WTC11 (cell line): ENCODE measurements around the gene MARS1. TPM values are rescaled to one million over a fixed set of nuclear protein-coding genes. Genes with fewer than 3 reads are reported as not detected.

ENCODE experiments used
- ATAC-seq: fragments of 200-7000 bp; cut with Tn5 transposase; 2 replicates; pipeline ENCODE4 v1.10.0; 2021; ENCODE audit warnings: mild to moderate bottlenecking, moderate library complexity
- CTCF ChIA-PET: fragments of 300-600 bp; sonication (Branson Sonifier 250); formaldehyde crosslinking; loops from one replicate; lab custom pipeline; 2021; ENCODE audit warnings: antibody characterized with exemption; lab: Charles Lee
- POLR2A ChIA-PET: fragments of 350-600 bp; sonication (Branson Sonifier 250); formaldehyde crosslinking; loops from one replicate; lab custom pipeline; 2021; ENCODE audit warnings: antibody characterized with exemption; lab: Charles Lee
- DNase-seq: peaks from one replicate; pipeline ENCODE4 v3.0.0; 2021; ENCODE audit warnings: low spot score
- H3K27ac Mint-ChIP-seq: 2 replicates; pipeline ENCODE4 v1.8.0; 2021; ENCODE audit warnings: mixed read lengths
- H3K27me3 Mint-ChIP-seq: 2 replicates; pipeline ENCODE4 v1.8.0; 2021; ENCODE audit warnings: low read depth, mild to moderate bottlenecking, moderate library complexity, mixed read lengths
- H3K36me3 Mint-ChIP-seq: 2 replicates; pipeline ENCODE4 v1.8.0; 2021; ENCODE audit warnings: mixed read lengths
- H3K4me1 Mint-ChIP-seq: 2 replicates; pipeline ENCODE4 v1.8.0; 2022; ENCODE audit warnings: mixed read lengths
- H3K4me3 Mint-ChIP-seq: 2 replicates; pipeline ENCODE4 v1.8.0; 2021; ENCODE audit warnings: mild to moderate bottlenecking, moderate library complexity, mixed read lengths
- H3K9me3 Mint-ChIP-seq: 2 replicates; pipeline ENCODE4 v1.8.0; 2021; ENCODE audit warnings: mixed read lengths
- ATF1 ChIP-seq: sonication (generic); formaldehyde crosslinking; IDR thresholded peaks from 2 replicates; pipeline ENCODE4 v1.8.1; 2023; ENCODE audit warnings: mild to moderate bottlenecking, moderate library complexity, missing genetic modification reagents
- ATF2 ChIP-seq: sonication (generic); formaldehyde crosslinking; IDR thresholded peaks from 2 replicates; pipeline ENCODE4 v1.8.1; 2022; ENCODE audit warnings: low read depth, missing genetic modification reagents, borderline replicate concordance
- CREM ChIP-seq: sonication (generic); formaldehyde crosslinking; IDR thresholded peaks from 2 replicates; pipeline ENCODE4 v1.8.1; 2022; ENCODE audit warnings: mild to moderate bottlenecking, missing genetic modification reagents, moderate library complexity
- FOXP4 ChIP-seq: sonication (generic); formaldehyde crosslinking; IDR thresholded peaks from 2 replicates; pipeline ENCODE4 v1.8.0; 2022; ENCODE audit warnings: mild to moderate bottlenecking, missing genetic modification reagents
- MLX ChIP-seq: sonication (generic); formaldehyde crosslinking; IDR thresholded peaks from 2 replicates; pipeline ENCODE4 v1.8.1; 2023; ENCODE audit warnings: mild to moderate bottlenecking, missing genetic modification reagents, moderate library complexity
- NFATC4 ChIP-seq: fragments of 250-450 bp; sonication (Bioruptor Pico); IDR thresholded peaks from 2 replicates; pipeline ENCODE4 v1.9.0; 2021; ENCODE audit warnings: mild to moderate bottlenecking
- PREB ChIP-seq: sonication (generic); formaldehyde crosslinking; IDR thresholded peaks from 2 replicates; pipeline ENCODE4 v1.8.1; 2022; ENCODE audit warnings: mild to moderate bottlenecking, missing genetic modification reagents, moderate library complexity, borderline replicate concordance
- SMAD3 ChIP-seq: sonication (generic); formaldehyde crosslinking; IDR thresholded peaks from 2 replicates; pipeline ENCODE4 v1.8.0; 2022; ENCODE audit warnings: missing genetic modification reagents, mild to moderate bottlenecking, borderline replicate concordance
- ZBTB43 ChIP-seq: sonication (generic); formaldehyde crosslinking; IDR thresholded peaks from 2 replicates; pipeline ENCODE4 v1.8.1; 2023; ENCODE audit warnings: mild to moderate bottlenecking, missing genetic modification reagents
- ZMAT4 ChIP-seq: fragments of 250-450 bp; sonication (Bioruptor Pico); IDR thresholded peaks from 2 replicates; pipeline ENCODE4 v1.9.0; 2021; ENCODE audit warnings: mild to moderate bottlenecking
- ZNF232 ChIP-seq: sonication (generic); formaldehyde crosslinking; IDR thresholded peaks from 2 replicates; pipeline ENCODE4 v1.8.0; 2022; ENCODE audit warnings: mild to moderate bottlenecking, missing genetic modification reagents
- ZNF263 ChIP-seq: sonication (generic); formaldehyde crosslinking; IDR thresholded peaks from 2 replicates; pipeline ENCODE4 v1.8.1; 2022; ENCODE audit warnings: low read depth, mild to moderate bottlenecking, moderate library complexity, missing genetic modification reagents
- ZNF281 ChIP-seq: sonication (generic); formaldehyde crosslinking; IDR thresholded peaks from 2 replicates; pipeline ENCODE4 v1.8.0; 2023; ENCODE audit warnings: mild to moderate bottlenecking, missing genetic modification reagents
- ZNF425 ChIP-seq: fragments of 250-450 bp; sonication (Bioruptor Pico); conservative IDR thresholded peaks from 2 replicates; pipeline ENCODE4 v1.9.0; 2021; ENCODE audit warnings: mild to moderate bottlenecking
- total RNA-seq: library from RNA; stranded (reverse); gene quantifications from 3 replicates; pipeline ENCODE4 v1.2.3, GENCODE V29; 2021
- TF ChIP-seq, protein P1 (sequence below): fragments of 200-600 bp; IDR thresholded peaks from 2 replicates; pipeline ENCODE4 v1.8.0; 2022; ENCODE audit warnings: antibody characterized with exemption
- TF ChIP-seq, protein P2 (sequence below): sonication (generic); formaldehyde crosslinking; IDR thresholded peaks from 2 replicates; pipeline ENCODE4 v1.8.1; 2022; ENCODE audit warnings: mild to moderate bottlenecking, moderate library complexity, missing genetic modification reagents

Gene MARS1
- total RNA-seq, 1 experiment from 2014 or later = 367 TPM

DNA sequence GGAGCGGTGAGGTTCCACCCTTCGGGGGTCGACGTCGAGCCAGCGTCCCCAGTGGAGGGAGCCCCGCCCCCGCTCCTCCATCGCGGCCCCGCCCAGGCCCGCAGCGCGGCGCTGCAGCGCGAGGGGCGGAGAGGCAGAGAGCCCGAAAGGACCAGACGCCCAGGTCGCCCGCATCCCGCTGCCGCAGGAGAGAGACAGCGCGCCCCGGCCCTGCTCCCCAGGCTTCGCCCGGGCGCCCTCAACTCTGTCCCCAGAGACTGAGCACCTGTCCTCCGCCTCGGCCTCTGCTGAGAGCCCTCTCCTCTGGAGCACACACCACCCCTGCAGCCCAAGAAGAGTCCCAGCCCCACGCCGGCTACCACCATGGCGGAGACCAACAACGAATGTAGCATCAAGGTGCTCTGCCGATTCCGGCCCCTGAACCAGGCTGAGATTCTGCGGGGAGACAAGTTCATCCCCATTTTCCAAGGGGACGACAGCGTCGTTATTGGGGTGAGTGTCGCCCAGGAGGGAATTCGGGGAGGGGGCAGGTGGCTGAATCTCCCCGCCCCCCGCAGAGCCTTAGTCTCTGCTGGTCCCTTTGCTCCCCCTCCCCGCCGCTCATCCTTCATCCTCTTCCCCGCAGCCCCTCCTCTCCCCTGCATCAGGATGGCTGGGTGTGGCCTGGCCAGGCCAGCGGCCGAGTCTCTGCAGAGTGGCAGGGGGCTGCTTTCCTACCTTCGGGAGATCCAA, 62.2 kb downstream of the MARS1 start, which contains the start of gene KIF5A (continued):
- TF ChIP-seq FOXP4 (peak; percentile 41; the same call in 1 of the 2 replicates), ZMAT4 (CRISPR knock-in tag) (no peak), ZBTB43 (CRISPR knock-in tag) (no peak), PREB (no peak), CREM (CRISPR knock-in tag) (no peak), ZNF281 (peak; percentile 26; the same call in 1 of the 2 replicates), ATF2 (CRISPR knock-in tag) (no peak)
- TF ChIP-seq, protein P1, sequence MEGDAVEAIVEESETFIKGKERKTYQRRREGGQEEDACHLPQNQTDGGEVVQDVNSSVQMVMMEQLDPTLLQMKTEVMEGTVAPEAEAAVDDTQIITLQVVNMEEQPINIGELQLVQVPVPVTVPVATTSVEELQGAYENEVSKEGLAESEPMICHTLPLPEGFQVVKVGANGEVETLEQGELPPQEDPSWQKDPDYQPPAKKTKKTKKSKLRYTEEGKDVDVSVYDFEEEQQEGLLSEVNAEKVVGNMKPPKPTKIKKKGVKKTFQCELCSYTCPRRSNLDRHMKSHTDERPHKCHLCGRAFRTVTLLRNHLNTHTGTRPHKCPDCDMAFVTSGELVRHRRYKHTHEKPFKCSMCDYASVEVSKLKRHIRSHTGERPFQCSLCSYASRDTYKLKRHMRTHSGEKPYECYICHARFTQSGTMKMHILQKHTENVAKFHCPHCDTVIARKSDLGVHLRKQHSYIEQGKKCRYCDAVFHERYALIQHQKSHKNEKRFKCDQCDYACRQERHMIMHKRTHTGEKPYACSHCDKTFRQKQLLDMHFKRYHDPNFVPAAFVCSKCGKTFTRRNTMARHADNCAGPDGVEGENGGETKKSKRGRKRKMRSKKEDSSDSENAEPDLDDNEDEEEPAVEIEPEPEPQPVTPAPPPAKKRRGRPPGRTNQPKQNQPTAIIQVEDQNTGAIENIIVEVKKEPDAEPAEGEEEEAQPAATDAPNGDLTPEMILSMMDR = no peak

- ChIA-PET CTCF (interaction anchor here (1.6 kb wide), 1 partner anchor 92 kb away, joined by 4 read pairs; no protein-coding TSS in a partner anchor), POLR2A (no interaction called here)
- peak overlapping the region; percentile 79 for H3K4me3 Mint-ChIP-seq
- peaks cover 24% of the 10 kb centered on the region for H3K27me3 Mint-ChIP-seq
- H3K9me3 Mint-ChIP-seq = no peaks in the 10 kb centered on the region
- peaks cover 40% of the 10 kb centered on the region for H3K4me1 Mint-ChIP-seq
- ATAC-seq = no peak
- TF ChIP-seq ZMAT4 (CRISPR knock-in tag) (no peak), ZNF232 (CRISPR knock-in tag) (no peak), NFATC4 (CRISPR knock-in tag) (no peak), ZNF263 (CRISPR knock-in tag) (no peak), ZNF425 (CRISPR knock-in tag) (no peak), MLX (no peak), SMAD3 (no peak), ATF1 (no peak)
- TF ChIP-seq, protein P2, sequence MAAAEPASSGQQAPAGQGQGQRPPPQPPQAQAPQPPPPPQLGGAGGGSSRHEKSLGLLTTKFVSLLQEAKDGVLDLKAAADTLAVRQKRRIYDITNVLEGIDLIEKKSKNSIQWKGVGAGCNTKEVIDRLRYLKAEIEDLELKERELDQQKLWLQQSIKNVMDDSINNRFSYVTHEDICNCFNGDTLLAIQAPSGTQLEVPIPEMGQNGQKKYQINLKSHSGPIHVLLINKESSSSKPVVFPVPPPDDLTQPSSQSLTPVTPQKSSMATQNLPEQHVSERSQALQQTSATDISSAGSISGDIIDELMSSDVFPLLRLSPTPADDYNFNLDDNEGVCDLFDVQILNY (CRISPR knock-in tag) = no peak
- TF ChIP-seq, all 79 proteins: peak for 0
- Mint-ChIP-seq H3K36me3 (no peaks in the 10 kb centered on the region), H3K27ac (no peak overlapping the region; the same call in 1 of the 2 replicates)
- DNase-seq = no peak
Measured at GRCh38 chr12:57550641-57551549, 63.0 kb downstream of the MARS1 start.
